HL-60 (cell line): Measurements from ENCODE around the gene FLYWCH1.
"Not testable (repeated sequence)": the region's sequence is repeated elsewhere in the genome, so short reads cannot be mapped to it uniquely, and the experiment has no call there.

Experiments used
- POLR2AphosphoS5 ChIP-seq: IDR thresholded peaks from 2 replicates; pipeline ENCODE4 v1.6.1; 2012; ENCODE audit warnings: low read depth
- SPI1 ChIP-seq: IDR thresholded peaks from 2 replicates; pipeline ENCODE4 v1.6.1; 2012; ENCODE audit warnings: low read depth, mild to moderate bottlenecking, borderline replicate concordance
- TF ChIP-seq, protein P1 (sequence below): IDR thresholded peaks from one replicate; pipeline ENCODE4 v1.5.1; 2011; ENCODE audit warnings: low read length, control low read depth, inconsistent platforms; ENCODE audit not compliant: insufficient read depth
- TF ChIP-seq, protein P2 (sequence below): IDR thresholded peaks from 2 replicates; pipeline ENCODE4 v1.6.1; 2012; ENCODE audit warnings: low read depth; ENCODE audit not compliant: insufficient replicate concordance

- TF ChIP-seq, protein P1, sequence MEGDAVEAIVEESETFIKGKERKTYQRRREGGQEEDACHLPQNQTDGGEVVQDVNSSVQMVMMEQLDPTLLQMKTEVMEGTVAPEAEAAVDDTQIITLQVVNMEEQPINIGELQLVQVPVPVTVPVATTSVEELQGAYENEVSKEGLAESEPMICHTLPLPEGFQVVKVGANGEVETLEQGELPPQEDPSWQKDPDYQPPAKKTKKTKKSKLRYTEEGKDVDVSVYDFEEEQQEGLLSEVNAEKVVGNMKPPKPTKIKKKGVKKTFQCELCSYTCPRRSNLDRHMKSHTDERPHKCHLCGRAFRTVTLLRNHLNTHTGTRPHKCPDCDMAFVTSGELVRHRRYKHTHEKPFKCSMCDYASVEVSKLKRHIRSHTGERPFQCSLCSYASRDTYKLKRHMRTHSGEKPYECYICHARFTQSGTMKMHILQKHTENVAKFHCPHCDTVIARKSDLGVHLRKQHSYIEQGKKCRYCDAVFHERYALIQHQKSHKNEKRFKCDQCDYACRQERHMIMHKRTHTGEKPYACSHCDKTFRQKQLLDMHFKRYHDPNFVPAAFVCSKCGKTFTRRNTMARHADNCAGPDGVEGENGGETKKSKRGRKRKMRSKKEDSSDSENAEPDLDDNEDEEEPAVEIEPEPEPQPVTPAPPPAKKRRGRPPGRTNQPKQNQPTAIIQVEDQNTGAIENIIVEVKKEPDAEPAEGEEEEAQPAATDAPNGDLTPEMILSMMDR: not testable (repeated sequence)
- TF ChIP-seq, protein P2, sequence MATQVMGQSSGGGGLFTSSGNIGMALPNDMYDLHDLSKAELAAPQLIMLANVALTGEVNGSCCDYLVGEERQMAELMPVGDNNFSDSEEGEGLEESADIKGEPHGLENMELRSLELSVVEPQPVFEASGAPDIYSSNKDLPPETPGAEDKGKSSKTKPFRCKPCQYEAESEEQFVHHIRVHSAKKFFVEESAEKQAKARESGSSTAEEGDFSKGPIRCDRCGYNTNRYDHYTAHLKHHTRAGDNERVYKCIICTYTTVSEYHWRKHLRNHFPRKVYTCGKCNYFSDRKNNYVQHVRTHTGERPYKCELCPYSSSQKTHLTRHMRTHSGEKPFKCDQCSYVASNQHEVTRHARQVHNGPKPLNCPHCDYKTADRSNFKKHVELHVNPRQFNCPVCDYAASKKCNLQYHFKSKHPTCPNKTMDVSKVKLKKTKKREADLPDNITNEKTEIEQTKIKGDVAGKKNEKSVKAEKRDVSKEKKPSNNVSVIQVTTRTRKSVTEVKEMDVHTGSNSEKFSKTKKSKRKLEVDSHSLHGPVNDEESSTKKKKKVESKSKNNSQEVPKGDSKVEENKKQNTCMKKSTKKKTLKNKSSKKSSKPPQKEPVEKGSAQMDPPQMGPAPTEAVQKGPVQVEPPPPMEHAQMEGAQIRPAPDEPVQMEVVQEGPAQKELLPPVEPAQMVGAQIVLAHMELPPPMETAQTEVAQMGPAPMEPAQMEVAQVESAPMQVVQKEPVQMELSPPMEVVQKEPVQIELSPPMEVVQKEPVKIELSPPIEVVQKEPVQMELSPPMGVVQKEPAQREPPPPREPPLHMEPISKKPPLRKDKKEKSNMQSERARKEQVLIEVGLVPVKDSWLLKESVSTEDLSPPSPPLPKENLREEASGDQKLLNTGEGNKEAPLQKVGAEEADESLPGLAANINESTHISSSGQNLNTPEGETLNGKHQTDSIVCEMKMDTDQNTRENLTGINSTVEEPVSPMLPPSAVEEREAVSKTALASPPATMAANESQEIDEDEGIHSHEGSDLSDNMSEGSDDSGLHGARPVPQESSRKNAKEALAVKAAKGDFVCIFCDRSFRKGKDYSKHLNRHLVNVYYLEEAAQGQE: not testable (repeated sequence)
- TF ChIP-seq POLR2AphosphoS5, SPI1: not testable (repeated sequence)
Observed at GRCh38 chr16:2931231-2931914, 19.6 kb downstream of the FLYWCH1 start.
